Measurements from ENCODE around the gene ADAM10. TPM values are rescaled to one million over a fixed set of nuclear protein-coding genes. Genes with fewer than 3 reads are reported as not detected.

Gene ADAM10
- total and polyA plus RNA-seq, 2 of the 8 experiments (the other 6 are each of a cell fraction or from before 2014, with no cell fraction given): 46.5 to 163 TPM

DNA sequence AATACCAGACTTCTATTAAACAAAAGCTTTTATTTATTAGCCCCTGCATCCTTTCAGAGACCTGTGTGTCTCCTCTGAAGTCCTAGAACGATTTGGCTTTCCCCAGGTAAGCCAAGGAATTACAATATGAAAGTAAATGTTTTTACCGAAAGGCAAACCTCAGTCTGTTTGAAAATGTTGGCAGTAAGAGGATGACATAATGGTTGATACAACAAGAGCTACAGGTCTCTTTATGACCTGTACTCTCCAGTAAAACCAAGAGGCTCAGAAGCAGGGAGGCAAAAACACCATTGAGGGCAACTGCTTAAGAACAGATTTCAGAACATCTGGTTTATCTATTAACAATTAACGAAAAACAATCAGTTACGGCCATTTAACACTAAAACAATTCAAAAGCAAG is 107.8 kb downstream of the ADAM10 start (continued):
- TF ChIP-seq GTF2F1 (IDR thresholded peaks at IDR 0.05; ENCODE audit: borderline replicate concordance, low read depth, low read length) (no peak), POLR2A (IDR thresholded peaks at IDR 0.05; ENCODE audit: control extremely low read depth in 1 of 2, low read depth in 2 of 2, low read length in 2 of 2) (no peak), SIX5 (IDR thresholded peaks at IDR 0.05; ENCODE audit: low read depth, low read length) (no peak), MAX (IDR thresholded peaks at IDR 0.05) (no peak), RNF2 (IDR thresholded peaks at IDR 0.05; ENCODE audit: borderline replicate concordance, low read depth, low read length, missing control alignments, poor library complexity, severe bottlenecking) (no peak)

Data from H1 (cell line).